Endothelial cell of umbilical vein (primary cell): ENCODE measurements around the gene MOG.
"Not testable (repeated sequence)": the region's sequence is repeated elsewhere in the genome, so short reads cannot be mapped to it uniquely, and the experiment has no call there.

Experiments used
- EZH2 ChIP-seq: IDR thresholded peaks from 2 replicates; pipeline ENCODE4 v1.6.1; 2012; ENCODE audit warnings: borderline replicate concordance, low read depth, mild to moderate bottlenecking, moderate library complexity, low read length, inconsistent platforms; ENCODE audit not compliant: severe bottlenecking
- FOS ChIP-seq: IDR thresholded peaks from 2 replicates; pipeline ENCODE4 v1.6.1; 2011; ENCODE audit warnings: mild to moderate bottlenecking, low read length, moderate library complexity, borderline replicate concordance; ENCODE audit not compliant: insufficient read depth
- GATA2 ChIP-seq: IDR thresholded peaks from 2 replicates; pipeline ENCODE4 v1.7.0; 2011; ENCODE audit warnings: low read depth, mild to moderate bottlenecking, moderate library complexity, mixed read lengths, low read length; ENCODE audit not compliant: insufficient read length, insufficient read depth
- MYC ChIP-seq: IDR thresholded peaks from one replicate; pipeline ENCODE4 v1.6.1; 2011; ENCODE audit warnings: mild to moderate bottlenecking, low read depth, low read length
- POLR2A ChIP-seq: IDR thresholded peaks from 2 replicates; pipeline ENCODE4 v1.6.1; 2012; ENCODE audit warnings: low read depth, mild to moderate bottlenecking, control low read depth, low read length
- POLR2AphosphoS5 ChIP-seq: IDR thresholded peaks from 2 replicates; pipeline ENCODE4 v1.6.1; 2012; ENCODE audit warnings: low read depth, mild to moderate bottlenecking, control low read depth, low read length, moderate library complexity; ENCODE audit not compliant: insufficient read depth
- TF ChIP-seq, protein P1 (sequence below), 2 donors: IDR thresholded peaks; 1 replicate in 1 of 2; 2 replicates in 1 of 2; pipeline ENCODE4 v1.5.1; 2011; ENCODE audit warnings: low read length in 2 of 2, mild to moderate bottlenecking in 2 of 2, moderate library complexity in 2 of 2, control low read depth in 1 of 2, inconsistent platforms in 1 of 2, low read depth in 1 of 2; ENCODE audit not compliant: insufficient read depth in 1 of 2; ENCODE audit errors: extremely low read depth in 1 of 2
- TF ChIP-seq, protein P2 (sequence below): IDR thresholded peaks from 2 replicates; pipeline ENCODE4 v1.6.1; 2011; ENCODE audit not compliant: insufficient read depth, insufficient read length

DNA sequence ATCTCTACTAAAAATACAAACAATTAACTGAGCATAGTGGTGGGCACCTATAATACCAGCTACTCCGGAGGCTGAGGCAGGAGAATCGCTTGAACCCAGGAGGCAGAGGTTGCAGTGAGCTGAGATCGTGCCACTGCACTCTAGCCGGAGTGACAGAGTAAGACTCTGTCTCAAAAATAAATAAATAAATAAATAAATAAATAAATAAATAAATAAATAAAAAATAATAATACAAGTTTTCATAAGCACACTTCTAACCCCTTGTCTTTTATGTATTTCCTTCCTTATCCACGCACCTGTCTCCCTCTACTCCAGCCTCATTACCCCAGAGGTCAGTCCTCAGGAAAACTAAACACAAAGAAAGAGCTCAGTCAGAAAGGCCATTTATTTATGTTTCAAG, 15.2 kb downstream of the MOG start:
- TF ChIP-seq, protein P1, sequence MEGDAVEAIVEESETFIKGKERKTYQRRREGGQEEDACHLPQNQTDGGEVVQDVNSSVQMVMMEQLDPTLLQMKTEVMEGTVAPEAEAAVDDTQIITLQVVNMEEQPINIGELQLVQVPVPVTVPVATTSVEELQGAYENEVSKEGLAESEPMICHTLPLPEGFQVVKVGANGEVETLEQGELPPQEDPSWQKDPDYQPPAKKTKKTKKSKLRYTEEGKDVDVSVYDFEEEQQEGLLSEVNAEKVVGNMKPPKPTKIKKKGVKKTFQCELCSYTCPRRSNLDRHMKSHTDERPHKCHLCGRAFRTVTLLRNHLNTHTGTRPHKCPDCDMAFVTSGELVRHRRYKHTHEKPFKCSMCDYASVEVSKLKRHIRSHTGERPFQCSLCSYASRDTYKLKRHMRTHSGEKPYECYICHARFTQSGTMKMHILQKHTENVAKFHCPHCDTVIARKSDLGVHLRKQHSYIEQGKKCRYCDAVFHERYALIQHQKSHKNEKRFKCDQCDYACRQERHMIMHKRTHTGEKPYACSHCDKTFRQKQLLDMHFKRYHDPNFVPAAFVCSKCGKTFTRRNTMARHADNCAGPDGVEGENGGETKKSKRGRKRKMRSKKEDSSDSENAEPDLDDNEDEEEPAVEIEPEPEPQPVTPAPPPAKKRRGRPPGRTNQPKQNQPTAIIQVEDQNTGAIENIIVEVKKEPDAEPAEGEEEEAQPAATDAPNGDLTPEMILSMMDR (IDR thresholded peaks at IDR 0.05; ENCODE audit: extremely low read depth in 1 of 2, insufficient read depth in 1 of 2, low read depth in 1 of 2, low read length in 2 of 2): not testable (repeated sequence)
- not testable (repeated sequence) for TF ChIP-seq POLR2A, POLR2AphosphoS5, EZH2, MYC, FOS, GATA2
- TF ChIP-seq, protein P2, sequence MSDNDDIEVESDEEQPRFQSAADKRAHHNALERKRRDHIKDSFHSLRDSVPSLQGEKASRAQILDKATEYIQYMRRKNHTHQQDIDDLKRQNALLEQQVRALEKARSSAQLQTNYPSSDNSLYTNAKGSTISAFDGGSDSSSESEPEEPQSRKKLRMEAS: not testable (repeated sequence)
